HepG2 (cell line): Measurements from ENCODE around the gene ARL16. TPM values are rescaled to one million over a fixed set of nuclear protein-coding genes. Genes with fewer than 3 reads are reported as not detected.

Experiments
- CBFB ChIP-seq: sonication (generic); formaldehyde crosslinking; IDR thresholded peaks from 2 replicates; pipeline ENCODE4 v1.4.0; 2020; ENCODE audit warnings: missing genetic modification reagents
- HBP1 ChIP-seq: IDR thresholded peaks from 2 replicates; pipeline ENCODE4 v1.6.1; 2016; ENCODE audit warnings: low read depth, control low read depth
- HMG20A ChIP-seq: IDR thresholded peaks from 2 replicates; pipeline ENCODE4 v1.6.1; 2016; ENCODE audit warnings: borderline replicate concordance
- KDM1A ChIP-seq: IDR thresholded peaks from 2 replicates; pipeline ENCODE4 v1.6.1; 2016; ENCODE audit warnings: missing compliant biosample characterization
- NAIF1 ChIP-seq: sonication (generic); formaldehyde crosslinking; IDR thresholded peaks from 2 replicates; pipeline ENCODE4 v1.5.0; 2020; ENCODE audit warnings: mild to moderate bottlenecking, missing genetic modification reagents, borderline replicate concordance
- NR2F2 ChIP-seq: IDR thresholded peaks from 2 replicates; pipeline ENCODE4 v1.6.1; 2012; ENCODE audit warnings: low read depth, inconsistent platforms, borderline replicate concordance
- NRL ChIP-seq: sonication (generic); formaldehyde crosslinking; IDR thresholded peaks from 2 replicates; pipeline ENCODE4 v1.5.0; 2020; ENCODE audit warnings: missing genetic modification reagents, mild to moderate bottlenecking, moderate library complexity, borderline replicate concordance
- ONECUT2 ChIP-seq: sonication (generic); formaldehyde crosslinking; IDR thresholded peaks from 2 replicates; pipeline ENCODE4 v1.4.0; 2020; ENCODE audit warnings: missing genetic modification reagents
- RBM39 ChIP-seq: fragments of 200-400 bp; formaldehyde crosslinking; IDR thresholded peaks from one replicate; pipeline ENCODE4 v1.6.1; 2018; ENCODE audit warnings: antibody characterized with exemption, mild to moderate bottlenecking, low read depth, low read length; ENCODE audit not compliant: poor library complexity, severe bottlenecking
- RXRA ChIP-seq: sonication (generic); formaldehyde crosslinking; IDR thresholded peaks from 2 replicates; pipeline ENCODE4 v1.5.1; 2020; ENCODE audit warnings: missing genetic modification reagents
- RXRB ChIP-seq: IDR thresholded peaks from 2 replicates; pipeline ENCODE4 v1.6.1; 2016; ENCODE audit warnings: borderline replicate concordance, missing genetic modification reagents, missing compliant biosample characterization
- SOX6 ChIP-seq, 2 experiments: fragments of 450-650 bp in 1 of 2; sonication (generic) in 1 of 2; formaldehyde crosslinking in 1 of 2; IDR thresholded peaks; 2 replicates each; pipeline versions ENCODE4 v1.4.0 to v1.6.1; 2017 to 2020; ENCODE audit warnings: antibody characterized with exemption in 1 of 2, mild to moderate bottlenecking in 1 of 2, missing genetic modification reagents in 1 of 2
- SP2 ChIP-seq: sonication (generic); formaldehyde crosslinking; IDR thresholded peaks from 2 replicates; pipeline ENCODE4 v1.5.1; 2020; ENCODE audit warnings: mild to moderate bottlenecking, missing genetic modification reagents
- ZBTB3 ChIP-seq: sonication (generic); formaldehyde crosslinking; IDR thresholded peaks from 2 replicates; pipeline ENCODE4 v1.4.0; 2020; ENCODE audit warnings: low read depth, mild to moderate bottlenecking, moderate library complexity, missing genetic modification reagents, borderline replicate concordance
- ZNF17 ChIP-seq: sonication (generic); formaldehyde crosslinking; IDR thresholded peaks from 2 replicates; pipeline ENCODE4 v1.5.0; 2020; ENCODE audit warnings: mild to moderate bottlenecking, missing genetic modification reagents
- ZNF251 ChIP-seq: sonication (generic); formaldehyde crosslinking; IDR thresholded peaks from 2 replicates; pipeline ENCODE4 v1.9.0; 2021; ENCODE audit warnings: mild to moderate bottlenecking, missing genetic modification reagents
- ZNF335 ChIP-seq: sonication (generic); formaldehyde crosslinking; IDR thresholded peaks from 2 replicates; pipeline ENCODE4 v1.4.0; 2020; ENCODE audit warnings: missing genetic modification reagents
- ZNF337 ChIP-seq: sonication (generic); formaldehyde crosslinking; IDR thresholded peaks from 2 replicates; pipeline ENCODE4 v1.5.1; 2020; ENCODE audit warnings: missing genetic modification reagents, low read depth, mild to moderate bottlenecking, borderline replicate concordance
- ZNF343 ChIP-seq: sonication (generic); formaldehyde crosslinking; IDR thresholded peaks from 2 replicates; pipeline ENCODE4 v1.4.0; 2020; ENCODE audit warnings: mild to moderate bottlenecking, missing genetic modification reagents
- ZNF431 ChIP-seq: sonication (generic); formaldehyde crosslinking; IDR thresholded peaks from 2 replicates; pipeline ENCODE4 v1.9.0; 2022; ENCODE audit warnings: missing genetic modification reagents, low read depth, mild to moderate bottlenecking, borderline replicate concordance
- ZNF512B ChIP-seq: sonication (generic); formaldehyde crosslinking; IDR thresholded peaks from 2 replicates; pipeline ENCODE4 v1.5.1; 2020; ENCODE audit warnings: missing genetic modification reagents, mild to moderate bottlenecking, borderline replicate concordance
- ZNF546 ChIP-seq: sonication (generic); formaldehyde crosslinking; conservative IDR thresholded peaks from 2 replicates; pipeline ENCODE4 v1.8.1; 2023; ENCODE audit warnings: mild to moderate bottlenecking, missing genetic modification reagents
- ZNF558 ChIP-seq: sonication (generic); formaldehyde crosslinking; IDR thresholded peaks from 2 replicates; pipeline ENCODE4 v1.9.0; 2022; ENCODE audit warnings: mild to moderate bottlenecking, missing genetic modification reagents, borderline replicate concordance
- ZNF619 ChIP-seq: sonication (generic); formaldehyde crosslinking; IDR thresholded peaks from 2 replicates; pipeline ENCODE4 v1.4.0; 2020; ENCODE audit warnings: mild to moderate bottlenecking, missing genetic modification reagents
- ZNF652 ChIP-seq: IDR thresholded peaks from 2 replicates; pipeline ENCODE4 v1.6.1; 2016; ENCODE audit warnings: low read depth, borderline replicate concordance
- ZNF7 ChIP-seq: IDR thresholded peaks from 2 replicates; pipeline ENCODE4 v1.6.1; 2016; ENCODE audit warnings: missing biosample characterization, missing genetic modification reagents
- ZSCAN20 ChIP-seq: sonication (generic); formaldehyde crosslinking; IDR thresholded peaks from 2 replicates; pipeline ENCODE4 v1.4.0; 2020; ENCODE audit warnings: missing genetic modification reagents, mild to moderate bottlenecking, borderline replicate concordance
- polyA plus RNA-seq, 8 experiments: library from polyadenylated mRNA; depleted of rRNA in 3 of 8; stranded (reverse) in 7 of 8; unstranded in 1 of 8; fragments of >200 nt; fragmentation: Illumina TruSeq in 4 of 8; extraction: Trizol in 4 of 8; gene quantifications; 2 replicates each; pipeline versions ENCODE4 v1.2.1 to v1.2.3, GENCODE V29; 2011 to 2016; ENCODE audit warnings: low read depth in 4 of 8, missing spikeins in 1 of 8, mixed read lengths in 1 of 8; ENCODE audit not compliant: insufficient read depth in 1 of 8
- total RNA-seq, 5 experiments: library from RNA; depleted of rRNA; stranded (reverse); fragments of >200 nt; fragmentation: Illumina TruSeq; extraction: Trizol; gene quantifications; 2 replicates each; pipeline ENCODE4 v1.2.3, GENCODE V29; 2016; ENCODE audit warnings: low read depth in 1 of 5

Gene ARL16
- total and polyA plus RNA-seq, 2 of the 13 experiments (the other 11 are each of a cell fraction or from before 2014, with no cell fraction given) = 20.8 to 30.8 TPM

DNA sequence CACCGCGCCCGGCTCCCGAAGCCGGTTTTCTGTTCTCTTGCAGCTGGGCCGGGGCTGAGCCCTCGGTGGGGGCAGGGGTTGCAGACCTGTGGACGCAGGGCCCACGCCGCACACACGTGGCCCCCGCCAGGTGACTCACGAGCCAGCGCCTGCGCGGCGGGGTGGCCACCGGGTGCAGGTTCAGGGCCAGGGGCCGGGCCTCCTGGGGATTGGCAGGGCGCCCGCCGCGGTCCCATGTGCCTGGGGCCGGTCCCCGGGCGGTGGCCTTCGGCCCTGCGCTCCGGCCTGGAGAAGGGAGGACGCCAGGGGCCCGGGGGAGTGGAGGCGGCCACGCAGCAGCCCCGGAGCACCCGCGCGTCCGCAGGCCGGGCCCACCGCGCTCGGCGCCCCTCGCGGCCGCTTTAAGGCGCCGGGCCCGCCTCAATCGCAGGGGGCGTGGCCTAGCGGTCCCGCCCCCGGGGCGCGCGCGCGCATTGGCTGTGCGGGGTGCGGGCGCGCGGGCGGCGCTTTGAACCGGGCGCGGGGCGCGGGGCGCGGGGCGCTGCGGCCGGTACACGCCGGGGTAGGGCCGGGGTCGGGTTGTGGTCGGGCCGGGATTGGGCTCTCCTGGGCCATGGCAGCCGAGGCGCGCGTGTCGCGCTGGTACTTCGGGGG is 28.3 kb upstream of the ARL16 start, which contains the start of gene SLC25A10 (continued):
- TF ChIP-seq ZNF512B (CRISPR knock-in tag) (peak; percentile 94; the same call in 1 of the 2 replicates), ZNF619 (peak; percentile 88; the same call in 1 of the 2 replicates), NRL (CRISPR knock-in tag) (peak; percentile 96), ZNF546 (peak; percentile 99), RBM39 (peak; percentile 21), ONECUT2 (peak; percentile 73; the same call in 1 of the 2 replicates), HMG20A (CRISPR knock-in tag) (peak; percentile 82), ZNF431 (CRISPR knock-in tag) (peak; percentile 98), ZNF652 (CRISPR knock-in tag) (peak; percentile 41; the same call in 1 of the 2 replicates), ZSCAN20 (CRISPR knock-in tag) (peak; percentile 98), NR2F2 (peak; percentile 51; the same call in 1 of the 2 replicates), NAIF1 (peak; percentile 75; the same call in 1 of the 2 replicates), HBP1 (CRISPR knock-in tag) (peak; percentile 96), SOX6 (IDR thresholded peaks at IDR 0.05) (no peak), SOX6 (CRISPR knock-in tag; IDR thresholded peaks at IDR 0.05) (peak; percentile 81), ZBTB3 (CRISPR knock-in tag) (peak; percentile 93; the same call in 1 of the 2 replicates), ZNF558 (CRISPR knock-in tag) (peak; percentile 100; the same call in 1 of the 2 replicates), RXRB (CRISPR knock-in tag) (peak; percentile 91), ZNF251 (CRISPR knock-in tag) (no peak), RXRA (peak; percentile 92), ZNF343 (CRISPR knock-in tag) (peak; percentile 99), CBFB (CRISPR knock-in tag) (peak; percentile 80), KDM1A (CRISPR knock-in tag) (peak; percentile 58; the same call in 1 of the 2 replicates), ZNF7 (CRISPR knock-in tag) (peak; percentile 46; the same call in 1 of the 2 replicates), ZNF337 (0 out of 2 replicates have a peak, but pooled peaks have one; percentile 63), ZNF335 (CRISPR knock-in tag) (peak; percentile 93), ZNF17 (no peak), SP2 (CRISPR knock-in tag) (0 out of 2 replicates have a peak, but pooled peaks have one; percentile 25)
